K562 (cell line): ENCODE measurements around the gene PCDHA10. TPM values are rescaled to one million over a fixed set of nuclear protein-coding genes. Genes with fewer than 3 reads are reported as not detected.

Experiments
- ATAC-seq: fragments of 200-7000 bp; cut with Tn5 transposase; 3 replicates; pipeline ENCODE4 v1.9.1; 2020; ENCODE audit warnings: moderate library complexity
- BruUV-seq: library from RNA; stranded (reverse); fragments of 400-500 nt; replicated peaks from 2 replicates; lab custom pipeline; 2021; lab: Mats Ljungman, UMichigan
- CTCF ChIA-PET: fragments of 300-600 bp; formaldehyde crosslinking; extraction: SDS; loops from one replicate; lab custom pipeline; 2021; ENCODE audit warnings: low intra/inter-chr PET ratio; lab: Yijun Ruan, JAX
- POLR2A ChIA-PET: fragments of 300-600, 350-650 bp; sonication (Branson Sonifier 250); formaldehyde crosslinking; extraction: SDS; loops from one replicate; lab custom pipeline; 2021; ENCODE audit warnings: antibody characterized with exemption, inconsistent platforms; lab: Yijun Ruan, JAX
- DNase-seq, 4 experiments: peaks; one replicate each; pipeline versions ENCODE4 v3.0.0 to v3.0.0-alpha.2; 2011 to 2018; ENCODE audit warnings: low spot score in 3 of 4, mixed read lengths in 3 of 4; ENCODE audit errors: extremely low read depth in 1 of 4
- FAIRE-seq: peaks from 2 replicates; lab custom pipeline; 2011; peaks lifted over from hg19 to GRCh38; lab: Jason Lieb, UNC
- H2AFZ ChIP-seq: 2 replicates; pipeline ENCODE4 v1.6.0; 2011; ENCODE audit warnings: low read depth, low read length, control low read depth, inconsistent platforms
- H3K27ac ChIP-seq: fragments of 200-600 bp; 3 replicates; pipeline ENCODE4 v1.8.0; 2011; ENCODE audit warnings: low read depth, mild to moderate bottlenecking, control low read depth, inconsistent platforms, low read length, moderate library complexity, mixed read lengths; ENCODE audit errors: extremely low read depth
- H3K27me3 ChIP-seq, 2 experiments: fragments of 300-600 bp in 1 of 2; 2 replicates in 1 of 2; 3 replicates in 1 of 2; pipeline versions ENCODE4 v1.6.0 to v1.8.0; 2011; ENCODE audit warnings: inconsistent platforms in 2 of 2, low read length in 2 of 2, mild to moderate bottlenecking in 1 of 2, mixed read lengths in 1 of 2, moderate library complexity in 1 of 2; ENCODE audit not compliant: control insufficient read depth in 2 of 2, insufficient read depth in 2 of 2
- H3K36me3 ChIP-seq: fragments of 300-600 bp; 3 replicates; pipeline ENCODE4 v1.8.0; 2011; ENCODE audit warnings: mild to moderate bottlenecking, low read length, inconsistent platforms; ENCODE audit not compliant: control insufficient read depth, insufficient read depth
- H3K4me1 ChIP-seq, 2 experiments: fragments of 200-600 bp in 1 of 2; replicated peaks in 1 of 2; 2 replicates in 1 of 2; 3 replicates in 1 of 2; pipeline versions ENCODE4 v1.5.1 to v1.8.0; 2011; ENCODE audit warnings: inconsistent platforms in 2 of 2, low read length in 2 of 2, mild to moderate bottlenecking in 1 of 2, mixed read lengths in 1 of 2, moderate library complexity in 1 of 2; ENCODE audit not compliant: control insufficient read depth in 2 of 2, insufficient read depth in 2 of 2
- H3K4me2 ChIP-seq: 2 replicates; pipeline ENCODE4 v1.6.1; 2011; ENCODE audit warnings: low read length, control low read depth, inconsistent platforms, mixed read lengths; ENCODE audit not compliant: insufficient read depth
- H3K4me3 ChIP-seq: fragments of 200-600 bp; sonication (generic), shearing (Covaris generic); 2 replicates; pipeline ENCODE4 v1.5.1; 2016; ENCODE audit warnings: control low read depth, inconsistent platforms
- H3K79me2 ChIP-seq: fragments of 200-600 bp; 3 replicates; pipeline ENCODE4 v1.8.0; 2011; ENCODE audit warnings: low read length, inconsistent platforms; ENCODE audit not compliant: control insufficient read depth, insufficient read depth
- H3K9ac ChIP-seq, 2 experiments: 2 replicates each; pipeline versions ENCODE4 v1.6.0 to v1.6.1; 2011; ENCODE audit warnings: low read depth in 2 of 2, low read length in 2 of 2, control low read depth in 1 of 2, inconsistent platforms in 1 of 2, mild to moderate bottlenecking in 1 of 2, mixed read lengths in 1 of 2; ENCODE audit not compliant: insufficient read depth in 1 of 2
- H3K9me1 ChIP-seq: one replicate; pipeline ENCODE4 v1.6.0; 2011; ENCODE audit warnings: inconsistent platforms, mild to moderate bottlenecking, low read length, moderate library complexity; ENCODE audit not compliant: control insufficient read depth, insufficient read depth
- H3K9me3 ChIP-seq: replicated peaks from 2 replicates; pipeline ENCODE4 v1.5.1; 2011; ENCODE audit warnings: low read depth, low read length, inconsistent platforms; ENCODE audit not compliant: control insufficient read depth, insufficient read depth
- H4K20me1 ChIP-seq: replicated peaks from 2 replicates; pipeline ENCODE4 v1.6.1; 2011; ENCODE audit warnings: low read length, inconsistent platforms, mixed read lengths; ENCODE audit not compliant: control insufficient read depth, insufficient read depth
- ETV1 ChIP-seq: fragments of 450-650 bp; conservative IDR thresholded peaks from 2 replicates; pipeline ENCODE4 v1.6.1; 2016; ENCODE audit warnings: missing genetic modification characterization, control low read depth, low read depth, missing compliant biosample characterization
- PCBP1 ChIP-seq: fragments of 200-400 bp; formaldehyde crosslinking; IDR thresholded peaks from 2 replicates; pipeline ENCODE4 v1.6.1; 2018; ENCODE audit warnings: mild to moderate bottlenecking, low read depth, low read length; ENCODE audit not compliant: poor library complexity, severe bottlenecking
- WGBS: fragments of 100-300 bp; shearing (Covaris generic); methylation state at CpG from one replicate; pipeline ENCODE4 v1.1.6; 2016; ENCODE audit warnings: low coverage, mixed read lengths; ENCODE audit not compliant: insufficient coverage; ENCODE audit errors: missing lambda C conversion rate; 5-methylcytosine and 5-hydroxymethylcytosine counted together
- in situ Hi-C: fragments of 300-500 bp; cut with MboI; formaldehyde crosslinking; loops from 4 replicates; pipeline ENCODE4 v1.15.0; 2018; ENCODE audit warnings: inconsistent platforms, mixed read lengths
- intact Hi-C: fragments of 100-400 bp; cut with micrococcal nuclease; formaldehyde crosslinking; loops from 2 replicates; pipeline ENCODE4 v1.14.2; 2022
- polyA plus RNA-seq, 8 experiments: library from polyadenylated mRNA; depleted of rRNA in 4 of 8; stranded (reverse) in 5 of 8; unstranded in 3 of 8; fragments of >200 nt; fragmentation: Nextera tagmentation in 2 of 8; fragmentation: Illumina TruSeq in 1 of 8; extraction: Ambion mirVana in 2 of 8; extraction: Trizol in 1 of 8; gene quantifications; 2 replicates each; pipeline versions ENCODE4 v1.2.1 to v1.2.3, GENCODE V29; 2011 to 2014; ENCODE audit warnings: inconsistent platforms in 1 of 8, missing spikeins in 1 of 8
- total RNA-seq, 7 experiments: library from RNA; depleted of rRNA in 6 of 7; stranded (reverse); fragments of >200 nt in 6 of 7; fragmentation: Illumina TruSeq in 2 of 7; extraction: Trizol in 2 of 7; gene quantifications; 2 replicates each; pipeline versions ENCODE4 v1.2.1 to v1.2.3, GENCODE V29; 2011 to 2021; ENCODE audit warnings: low replicate concordance in 1 of 7
- TF ChIP-seq, protein P1 (sequence below), 3 experiments: IDR thresholded peaks in 2 of 3; conservative IDR thresholded peaks in 1 of 3; 2 replicates each; pipeline ENCODE4 v1.5.1; 2011 to 2012; ENCODE audit warnings: low read length in 3 of 3, mild to moderate bottlenecking in 3 of 3, control low read depth in 2 of 3, improper control_type of control experiment in 1 of 3, inconsistent platforms in 1 of 3, low read depth in 1 of 3, mixed read lengths in 1 of 3, moderate library complexity in 1 of 3; ENCODE audit not compliant: insufficient read depth in 2 of 3
- TF ChIP-seq, protein P2 (sequence below): fragments of 250-450 bp; sonication (Bioruptor Pico); IDR thresholded peaks from 2 replicates; pipeline ENCODE4 v1.4.0; 2020

Gene PCDHA10
- total and polyA plus RNA-seq, 9 of the 15 experiments (the other 6 are each of a cell fraction or from before 2014, with no cell fraction given), result not detected

DNA sequence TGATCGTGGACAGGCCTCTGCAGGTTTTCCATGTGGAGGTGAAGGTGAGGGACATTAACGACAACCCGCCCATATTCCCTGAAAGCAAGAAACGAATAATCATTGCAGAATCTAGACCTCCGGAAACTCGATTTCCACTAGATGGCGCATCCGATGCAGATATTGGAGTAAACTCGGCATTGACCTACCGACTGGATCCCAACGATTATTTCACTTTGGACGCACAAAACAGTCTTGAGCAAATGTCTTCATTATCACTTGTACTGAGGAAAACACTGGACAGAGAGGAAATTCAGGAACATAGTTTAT lies 26.8 kb downstream of the PCDHA10 start:
- Histone ChIP-seq H3K4me3 (no peak overlapping the region), H2AFZ (no peak overlapping the region), H3K9ac (no peak overlapping the region), H3K9me1 (no peaks in the 10 kb centered on the region), H3K79me2 (no peaks in the 10 kb centered on the region), H3K9me3 (0 out of 2 replicates have a peak, but pooled peaks cover 2% of the 10 kb centered on the region), H3K4me1 (no peaks in the 10 kb centered on the region; a peak in 1 of 5 replicates), H3K36me3 (no peaks in the 10 kb centered on the region), H3K4me2 (no peak overlapping the region), H3K27ac (no peak overlapping the region), H3K27me3 (no peaks in the 10 kb centered on the region), H4K20me1 (no peaks in the 10 kb centered on the region)
- FAIRE-seq, result no peak
- intact Hi-C loops (no loop called here), in situ Hi-C loops (no loop called here)
- no TSS peak for BruUV-seq
- POLR2A ChIA-PET, result no interaction called here
- 8% methylated on average over 12 of the region's 12 CpGs for WGBS
- DNase-seq, result no peak
- CTCF ChIA-PET, result no interaction called here
- no peak for ATAC-seq
- TF ChIP-seq ETV1 (tag), result 0 out of 2 replicates have a peak, but pooled peaks have one; percentile 26
- TF ChIP-seq PCBP1, result no peak
- TF ChIP-seq, protein P1, sequence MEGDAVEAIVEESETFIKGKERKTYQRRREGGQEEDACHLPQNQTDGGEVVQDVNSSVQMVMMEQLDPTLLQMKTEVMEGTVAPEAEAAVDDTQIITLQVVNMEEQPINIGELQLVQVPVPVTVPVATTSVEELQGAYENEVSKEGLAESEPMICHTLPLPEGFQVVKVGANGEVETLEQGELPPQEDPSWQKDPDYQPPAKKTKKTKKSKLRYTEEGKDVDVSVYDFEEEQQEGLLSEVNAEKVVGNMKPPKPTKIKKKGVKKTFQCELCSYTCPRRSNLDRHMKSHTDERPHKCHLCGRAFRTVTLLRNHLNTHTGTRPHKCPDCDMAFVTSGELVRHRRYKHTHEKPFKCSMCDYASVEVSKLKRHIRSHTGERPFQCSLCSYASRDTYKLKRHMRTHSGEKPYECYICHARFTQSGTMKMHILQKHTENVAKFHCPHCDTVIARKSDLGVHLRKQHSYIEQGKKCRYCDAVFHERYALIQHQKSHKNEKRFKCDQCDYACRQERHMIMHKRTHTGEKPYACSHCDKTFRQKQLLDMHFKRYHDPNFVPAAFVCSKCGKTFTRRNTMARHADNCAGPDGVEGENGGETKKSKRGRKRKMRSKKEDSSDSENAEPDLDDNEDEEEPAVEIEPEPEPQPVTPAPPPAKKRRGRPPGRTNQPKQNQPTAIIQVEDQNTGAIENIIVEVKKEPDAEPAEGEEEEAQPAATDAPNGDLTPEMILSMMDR (IDR thresholded peaks at IDR 0.05 in 2 of 3, conservative IDR thresholded peaks at IDR 0.05 in 1 of 3; ENCODE audit: insufficient read depth in 2 of 3, low read depth in 1 of 3, low read length in 3 of 3), result peak in 1 of 3 experiments; percentile 15; a peak in 1 of 6 replicates
- TF ChIP-seq, protein P2, sequence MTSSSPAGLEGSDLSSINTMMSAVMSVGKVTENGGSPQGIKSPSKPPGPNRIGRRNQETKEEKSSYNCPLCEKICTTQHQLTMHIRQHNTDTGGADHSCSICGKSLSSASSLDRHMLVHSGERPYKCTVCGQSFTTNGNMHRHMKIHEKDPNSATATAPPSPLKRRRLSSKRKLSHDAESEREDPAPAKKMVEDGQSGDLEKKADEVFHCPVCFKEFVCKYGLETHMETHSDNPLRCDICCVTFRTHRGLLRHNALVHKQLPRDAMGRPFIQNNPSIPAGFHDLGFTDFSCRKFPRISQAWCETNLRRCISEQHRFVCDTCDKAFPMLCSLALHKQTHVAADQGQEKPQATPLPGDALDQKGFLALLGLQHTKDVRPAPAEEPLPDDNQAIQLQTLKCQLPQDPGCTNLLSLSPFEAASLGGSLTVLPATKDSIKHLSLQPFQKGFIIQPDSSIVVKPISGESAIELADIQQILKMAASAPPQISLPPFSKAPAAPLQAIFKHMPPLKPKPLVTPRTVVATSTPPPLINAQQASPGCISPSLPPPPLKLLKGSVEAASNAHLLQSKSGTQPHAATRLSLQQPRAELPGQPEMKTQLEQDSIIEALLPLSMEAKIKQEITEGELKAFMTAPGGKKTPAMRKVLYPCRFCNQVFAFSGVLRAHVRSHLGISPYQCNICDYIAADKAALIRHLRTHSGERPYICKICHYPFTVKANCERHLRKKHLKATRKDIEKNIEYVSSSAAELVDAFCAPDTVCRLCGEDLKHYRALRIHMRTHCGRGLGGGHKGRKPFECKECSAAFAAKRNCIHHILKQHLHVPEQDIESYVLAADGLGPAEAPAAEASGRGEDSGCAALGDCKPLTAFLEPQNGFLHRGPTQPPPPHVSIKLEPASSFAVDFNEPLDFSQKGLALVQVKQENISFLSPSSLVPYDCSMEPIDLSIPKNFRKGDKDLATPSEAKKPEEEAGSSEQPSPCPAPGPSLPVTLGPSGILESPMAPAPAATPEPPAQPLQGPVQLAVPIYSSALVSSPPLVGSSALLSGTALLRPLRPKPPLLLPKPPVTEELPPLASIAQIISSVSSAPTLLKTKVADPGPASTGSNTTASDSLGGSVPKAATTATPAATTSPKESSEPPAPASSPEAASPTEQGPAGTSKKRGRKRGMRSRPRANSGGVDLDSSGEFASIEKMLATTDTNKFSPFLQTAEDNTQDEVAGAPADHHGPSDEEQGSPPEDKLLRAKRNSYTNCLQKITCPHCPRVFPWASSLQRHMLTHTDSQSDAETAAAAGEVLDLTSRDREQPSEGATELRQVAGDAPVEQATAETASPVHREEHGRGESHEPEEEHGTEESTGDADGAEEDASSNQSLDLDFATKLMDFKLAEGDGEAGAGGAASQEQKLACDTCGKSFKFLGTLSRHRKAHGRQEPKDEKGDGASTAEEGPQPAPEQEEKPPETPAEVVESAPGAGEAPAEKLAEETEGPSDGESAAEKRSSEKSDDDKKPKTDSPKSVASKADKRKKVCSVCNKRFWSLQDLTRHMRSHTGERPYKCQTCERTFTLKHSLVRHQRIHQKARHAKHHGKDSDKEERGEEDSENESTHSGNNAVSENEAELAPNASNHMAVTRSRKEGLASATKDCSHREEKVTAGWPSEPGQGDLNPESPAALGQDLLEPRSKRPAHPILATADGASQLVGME, result no peak
